ENCODE data around the gene RACGAP1.
"Not testable (repeated sequence)": the region's sequence is repeated elsewhere in the genome, so short reads cannot be mapped to it uniquely, and the experiment has no call there.

Gene RACGAP1

GRCh38 chr12:50055831-50056638 is 30.7 kb upstream of the RACGAP1 start:
- peak; percentile 27 for DNase-seq

GRCh38 chr12:50053583-50053982 is 28.3 kb upstream of the RACGAP1 start:
- no peak for DNase-seq

GRCh38 chr12:50052964-50053363 is 27.7 kb upstream of the RACGAP1 start:
- no peak for DNase-seq

DNA sequence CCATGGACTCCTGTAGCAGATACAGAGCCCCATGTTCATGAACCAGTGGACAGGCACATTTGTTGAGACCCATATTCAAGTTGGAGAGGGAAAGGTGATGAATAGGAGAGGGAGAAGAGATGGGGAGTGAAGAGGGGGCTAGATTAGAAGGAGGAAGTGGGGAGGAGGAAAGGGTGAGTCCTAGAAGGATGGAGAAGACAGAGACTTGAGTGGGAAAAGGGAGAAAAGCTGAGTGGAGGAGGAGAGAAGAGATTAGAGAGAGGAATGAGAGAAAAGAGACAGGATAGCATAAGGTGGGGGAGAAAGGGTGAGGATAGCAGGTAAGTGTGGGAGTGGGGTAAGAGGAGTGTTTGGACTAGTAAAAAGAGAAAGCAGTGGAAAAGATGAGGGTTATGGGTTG is 27.2 kb upstream of the RACGAP1 start:
- no peak for DNase-seq

DNA sequence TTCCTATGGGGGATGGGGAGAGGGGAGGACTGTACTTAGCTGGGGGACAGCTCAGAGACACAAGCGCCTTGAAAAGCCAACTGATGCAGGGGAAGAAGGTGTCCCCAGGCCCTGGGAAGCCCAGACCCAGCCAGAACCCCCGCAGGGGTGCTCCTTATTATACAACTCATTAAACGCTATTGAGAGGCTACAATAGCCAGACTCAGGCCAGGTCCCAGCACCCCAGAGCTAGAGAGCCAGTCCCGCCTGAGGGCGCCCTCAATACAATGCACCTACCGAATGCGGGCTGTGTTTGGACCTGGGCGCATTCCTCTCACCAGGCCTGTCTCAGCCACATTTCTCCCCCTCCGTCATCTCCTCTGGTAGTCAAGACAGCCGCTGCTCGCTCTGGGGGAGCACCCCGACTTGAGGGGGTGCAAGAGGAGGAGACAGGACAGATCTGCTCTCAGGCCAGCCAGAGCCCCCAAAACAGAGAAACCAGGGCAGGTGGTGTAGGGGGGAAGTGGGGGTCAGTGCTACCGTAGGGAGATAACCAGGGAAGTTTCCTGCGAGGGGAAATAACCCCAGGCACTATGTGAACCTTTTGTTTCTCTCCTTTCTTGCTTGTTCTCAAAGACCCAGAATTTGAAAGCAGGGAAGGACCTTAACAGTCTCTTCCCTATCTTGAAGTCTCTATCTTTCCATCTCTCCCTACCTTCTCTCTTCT is 26.0 kb upstream of the RACGAP1 start:
- no peak for DNase-seq

- no peak for DNase-seq
Measured at GRCh38 chr12:50050410-50051098, 25.3 kb upstream of the RACGAP1 start.

GRCh38 chr12:50050119-50050385 is 24.8 kb upstream of the RACGAP1 start:
- no peak for DNase-seq

DNA sequence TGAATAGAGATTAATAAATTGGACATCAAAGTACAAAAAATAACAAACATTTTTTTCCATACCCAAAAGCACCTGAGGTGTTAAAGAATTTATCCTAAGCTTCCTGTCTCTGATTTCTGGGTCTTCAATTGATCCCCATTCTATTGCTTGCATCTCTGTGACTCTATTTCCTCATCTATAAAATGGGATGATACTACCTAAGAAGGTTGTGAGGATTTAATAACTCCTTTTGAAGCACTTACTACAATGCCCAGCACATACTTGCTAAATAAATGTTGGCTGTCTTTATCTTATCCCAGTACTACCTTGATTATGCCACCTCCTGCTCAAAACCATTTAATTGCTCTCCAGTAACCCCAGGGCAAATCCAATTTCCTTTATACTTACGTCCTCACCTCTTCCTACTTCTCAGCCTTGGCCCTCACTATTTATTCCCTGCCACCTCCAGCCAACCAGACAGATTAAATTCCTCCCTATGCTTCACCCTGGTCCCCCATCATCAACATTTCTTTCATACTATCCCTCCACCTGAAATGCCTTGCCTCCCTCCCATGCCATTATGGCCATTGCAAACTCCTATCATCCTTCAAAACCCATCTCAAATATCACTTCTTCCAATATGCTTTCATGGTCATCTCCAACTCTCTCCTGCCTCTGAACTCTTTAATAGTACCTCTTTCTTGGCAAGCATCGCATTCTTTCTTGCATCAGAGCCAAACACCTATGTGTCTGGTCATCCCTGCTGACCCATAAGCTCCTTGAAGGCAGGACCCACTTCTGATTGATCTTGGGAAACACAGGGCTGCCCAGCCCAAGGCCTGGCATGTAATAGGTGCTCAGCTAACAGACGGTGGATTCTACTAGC is 24.2 kb upstream of the RACGAP1 start:
- no peak for DNase-seq

- DNase-seq: no peak
Measured at GRCh38 chr12:50047693-50048250, 22.5 kb upstream of the RACGAP1 start.

DNA sequence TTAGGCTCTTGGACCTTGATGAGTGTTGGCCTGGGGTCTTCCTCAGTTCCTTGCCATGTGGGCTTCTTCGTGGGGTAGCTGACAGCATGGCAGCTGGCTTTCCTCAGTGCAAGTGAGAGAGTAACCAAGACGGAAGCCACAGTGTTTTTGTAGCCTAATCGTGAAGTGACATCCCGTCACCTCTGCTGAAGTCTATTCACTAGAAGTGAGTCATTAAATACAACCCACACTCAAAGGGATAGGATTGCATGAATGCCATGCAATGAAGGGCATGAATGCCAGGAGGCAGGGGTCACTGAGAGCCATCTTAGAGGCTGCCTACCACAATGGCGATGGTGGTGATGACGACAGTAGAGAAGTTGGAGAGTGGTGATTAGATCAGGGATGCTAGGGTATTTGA is 18.6 kb upstream of the RACGAP1 start:
- no peak for DNase-seq

DNA sequence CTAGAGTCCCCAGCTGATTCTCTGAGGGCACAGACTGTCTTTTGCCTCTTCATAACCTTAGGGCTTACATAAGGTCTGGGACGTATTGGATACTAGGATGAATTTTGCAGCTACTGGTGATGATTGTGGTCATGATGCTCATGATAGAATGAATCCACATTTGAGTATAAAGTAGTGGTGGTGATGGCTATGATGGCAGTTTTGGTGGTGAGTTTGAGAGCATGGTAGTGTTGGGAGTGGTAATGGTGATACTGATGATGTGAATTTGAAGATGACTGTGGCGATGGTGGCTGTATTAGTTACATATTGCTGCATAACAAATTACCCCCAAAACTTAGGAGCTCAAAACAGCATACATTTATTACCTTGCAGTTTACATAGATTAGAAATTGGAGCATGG is 18.0 kb upstream of the RACGAP1 start:
- DNase-seq: no peak

- DNase-seq: no peak
Measured at GRCh38 chr12:50042693-50043092, 17.4 kb upstream of the RACGAP1 start.

DNA sequence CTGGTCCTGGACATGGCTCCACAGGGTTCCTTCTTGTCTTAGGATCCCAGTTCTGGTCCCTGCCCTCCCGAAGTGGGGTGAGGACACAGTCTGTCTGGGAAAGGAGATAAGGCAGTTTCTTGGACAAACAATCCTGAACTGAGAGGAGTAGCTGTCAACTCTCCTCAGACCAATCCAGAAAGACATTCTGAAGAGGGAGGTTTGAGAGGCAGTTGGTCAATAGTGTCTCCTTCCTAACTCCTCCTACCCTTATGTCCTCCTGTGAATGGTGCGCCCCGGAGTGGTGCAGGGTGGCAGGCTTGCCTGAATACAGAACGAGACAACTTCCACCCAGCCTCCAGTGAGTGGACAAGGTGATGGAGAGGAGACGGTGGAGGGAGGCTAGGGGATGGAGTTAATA is 16.7 kb upstream of the RACGAP1 start:
- DNase-seq: no peak

GRCh38 chr12:50041062-50041860 is 16.0 kb upstream of the RACGAP1 start:
- no peak for DNase-seq

GRCh38 chr12:50040657-50041056 is 15.4 kb upstream of the RACGAP1 start:
- no peak for DNase-seq

DNA sequence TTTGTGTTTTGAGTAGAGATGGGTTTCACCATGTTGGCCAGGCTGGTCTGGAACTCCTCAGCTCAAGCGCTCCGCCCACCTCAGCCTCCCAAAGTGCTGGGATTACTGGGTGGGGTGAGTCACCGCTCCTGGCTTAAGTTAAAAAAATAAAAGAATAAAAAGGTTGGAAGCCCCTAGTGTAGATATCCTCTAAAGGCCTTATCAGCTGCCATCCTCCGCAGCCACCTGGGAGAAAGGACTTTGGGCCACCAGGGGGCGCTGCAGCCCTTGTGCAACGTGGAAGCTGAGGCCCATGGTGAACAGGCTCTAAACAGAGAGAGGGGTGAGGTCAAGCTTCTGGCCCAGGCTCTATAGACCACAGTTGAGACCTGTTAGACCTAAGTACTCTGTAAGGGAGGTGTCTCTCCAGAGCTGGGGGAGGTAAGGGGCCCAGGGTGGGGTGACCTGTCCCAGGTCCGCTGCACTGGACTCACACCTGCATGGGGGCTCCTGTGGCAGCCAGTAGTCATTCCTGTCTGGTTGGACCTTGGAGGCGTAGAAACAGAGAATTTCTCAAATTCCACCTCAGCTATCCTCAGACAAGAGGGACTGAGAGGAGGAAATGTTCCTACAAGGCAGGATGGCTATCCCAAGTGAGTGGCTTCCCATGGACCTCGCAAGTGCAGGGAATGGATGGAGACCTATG is 14.0 kb upstream of the RACGAP1 start:
- DNase-seq: peak; percentile 15

GRCh38 chr12:50038336-50038735 is 13.0 kb upstream of the RACGAP1 start:
- no peak for DNase-seq

- DNase-seq: no peak
Measured at GRCh38 chr12:50032854-50033581, 7.7 kb upstream of the RACGAP1 start.

GRCh38 chr12:50032515-50032853 is 7.2 kb upstream of the RACGAP1 start:
- no peak for DNase-seq

- DNase-seq: not testable (repeated sequence)
Measured at GRCh38 chr12:50030449-50030848, 5.2 kb upstream of the RACGAP1 start.

DNA sequence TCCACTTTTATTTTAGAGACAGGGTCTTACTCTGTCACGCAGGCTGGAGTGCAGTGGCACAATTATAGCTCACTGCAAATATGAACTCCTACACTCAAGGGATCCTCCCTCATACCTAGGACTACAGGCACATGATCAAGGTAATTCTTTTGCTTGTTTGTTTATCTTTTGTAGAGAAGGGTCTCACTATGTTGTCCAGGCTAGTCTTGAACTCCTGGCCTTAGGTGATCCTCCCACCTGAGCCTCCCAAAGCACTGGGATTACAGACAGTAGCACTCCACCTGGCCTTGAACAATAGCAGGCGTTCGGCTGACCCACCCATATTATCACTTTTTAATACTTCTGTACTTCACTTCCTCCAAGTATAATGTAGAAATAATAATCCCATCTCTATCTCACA is 1.4 kb upstream of the RACGAP1 start:
- DNase-seq: no peak
